Measurements from ENCODE around the gene WNT7B. TPM values are rescaled to one million over a fixed set of nuclear protein-coding genes. Genes with fewer than 3 reads are reported as not detected.

WNT7B gene
- total RNA-seq, 6 experiments from 2014 or later: 0.10 to 0.12 TPM; not detected in 4

DNA sequence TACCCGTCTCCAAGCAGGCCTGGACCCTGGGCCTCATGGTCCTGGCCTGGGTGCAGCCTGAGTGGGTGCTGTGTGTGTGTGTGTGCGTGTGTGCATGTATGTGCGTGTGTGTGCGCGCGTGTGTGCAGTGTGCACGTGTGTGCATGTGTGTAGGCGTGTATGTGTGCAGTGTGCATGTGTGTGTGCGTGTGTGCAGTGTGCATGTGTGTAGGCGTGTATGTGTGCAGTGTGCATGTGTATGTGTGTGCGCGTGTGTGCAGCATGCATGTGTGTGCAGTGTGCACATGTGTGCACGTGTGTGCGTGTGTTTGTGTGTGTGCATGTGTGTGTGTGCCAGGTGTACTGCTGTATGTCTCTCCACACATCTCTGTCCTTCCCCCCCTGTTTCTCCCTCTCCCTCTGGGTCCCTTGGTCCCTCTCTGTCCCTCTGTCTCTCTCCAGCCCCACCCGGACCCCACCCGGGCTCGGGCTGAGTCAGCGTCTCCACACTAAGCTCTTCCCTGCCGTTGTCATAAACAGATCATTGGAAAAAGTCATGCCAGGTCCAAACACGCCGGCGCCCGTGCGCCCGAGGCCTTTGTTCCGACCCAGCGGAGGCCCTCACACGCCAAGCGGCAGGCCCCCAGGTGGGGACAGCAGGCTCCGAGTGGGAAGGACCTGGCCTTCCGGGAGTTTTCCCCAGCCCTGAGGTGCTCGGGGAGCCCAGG is 34.0 kb downstream of the WNT7B start:
- Histone ChIP-seq H3K4me3 (no peak overlapping the region), H3K27ac (no peak overlapping the region), H3K9me3 (no peaks in the 10 kb centered on the region), H3K36me3 (no peaks in the 10 kb centered on the region), H3K4me1 (no peaks in the 10 kb centered on the region), H3K27me3 (no peaks in the 10 kb centered on the region)
- 84% methylated on average over 25 of the region's 32 CpGs for WGBS (ENCODE audit: insufficient coverage, low coverage, low lambda C conversion rate, missing lambda C conversion rate)
- no peak for ATAC-seq
- intact Hi-C loops (cut with DNase I): no loop called here
- TF ChIP-seq, protein P1, sequence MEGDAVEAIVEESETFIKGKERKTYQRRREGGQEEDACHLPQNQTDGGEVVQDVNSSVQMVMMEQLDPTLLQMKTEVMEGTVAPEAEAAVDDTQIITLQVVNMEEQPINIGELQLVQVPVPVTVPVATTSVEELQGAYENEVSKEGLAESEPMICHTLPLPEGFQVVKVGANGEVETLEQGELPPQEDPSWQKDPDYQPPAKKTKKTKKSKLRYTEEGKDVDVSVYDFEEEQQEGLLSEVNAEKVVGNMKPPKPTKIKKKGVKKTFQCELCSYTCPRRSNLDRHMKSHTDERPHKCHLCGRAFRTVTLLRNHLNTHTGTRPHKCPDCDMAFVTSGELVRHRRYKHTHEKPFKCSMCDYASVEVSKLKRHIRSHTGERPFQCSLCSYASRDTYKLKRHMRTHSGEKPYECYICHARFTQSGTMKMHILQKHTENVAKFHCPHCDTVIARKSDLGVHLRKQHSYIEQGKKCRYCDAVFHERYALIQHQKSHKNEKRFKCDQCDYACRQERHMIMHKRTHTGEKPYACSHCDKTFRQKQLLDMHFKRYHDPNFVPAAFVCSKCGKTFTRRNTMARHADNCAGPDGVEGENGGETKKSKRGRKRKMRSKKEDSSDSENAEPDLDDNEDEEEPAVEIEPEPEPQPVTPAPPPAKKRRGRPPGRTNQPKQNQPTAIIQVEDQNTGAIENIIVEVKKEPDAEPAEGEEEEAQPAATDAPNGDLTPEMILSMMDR (IDR thresholded peaks at IDR 0.05): no peak
- TF ChIP-seq POLR2A (IDR thresholded peaks at IDR 0.05): no peak
- DNase-seq: no peak

DNA sequence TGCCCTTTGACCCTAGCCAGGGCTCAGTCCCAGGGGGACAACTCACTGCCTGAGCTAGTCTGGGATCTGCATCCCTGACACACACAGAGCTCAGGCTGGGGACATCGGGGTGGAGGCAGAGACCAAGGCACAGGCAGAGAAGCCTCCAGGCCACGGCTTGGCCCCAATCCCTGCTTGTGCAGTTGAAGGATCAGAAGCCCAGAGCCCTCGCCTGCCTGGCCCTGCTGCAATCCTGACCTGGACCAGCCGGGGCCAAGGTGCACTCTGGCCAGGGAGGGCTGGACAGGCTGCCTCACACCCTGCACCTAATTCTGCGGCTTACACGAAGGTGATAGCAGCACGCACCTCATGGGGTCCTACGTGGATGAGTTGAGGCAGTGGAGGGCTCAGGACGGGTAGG is 34.6 kb downstream of the WNT7B start:
- no peak for DNase-seq
- intact Hi-C loops (cut with DNase I): no loop called here
- TF ChIP-seq, protein P1 (IDR thresholded peaks at IDR 0.05): no peak
- no peak for TF ChIP-seq POLR2A (IDR thresholded peaks at IDR 0.05)
- H3K36me3 ChIP-seq: no peaks in the 10 kb centered on the region
- no peaks in the 10 kb centered on the region for H3K4me1 ChIP-seq
- WGBS (ENCODE audit: insufficient coverage, low coverage, low lambda C conversion rate, missing lambda C conversion rate): 60% methylated on average over 5 of the region's 9 CpGs
- H3K4me3 ChIP-seq: no peak overlapping the region
- ATAC-seq: no peak
- no peak overlapping the region for H3K27ac ChIP-seq
- H3K27me3 ChIP-seq: no peaks in the 10 kb centered on the region
- H3K9me3 ChIP-seq: no peaks in the 10 kb centered on the region

DNA sequence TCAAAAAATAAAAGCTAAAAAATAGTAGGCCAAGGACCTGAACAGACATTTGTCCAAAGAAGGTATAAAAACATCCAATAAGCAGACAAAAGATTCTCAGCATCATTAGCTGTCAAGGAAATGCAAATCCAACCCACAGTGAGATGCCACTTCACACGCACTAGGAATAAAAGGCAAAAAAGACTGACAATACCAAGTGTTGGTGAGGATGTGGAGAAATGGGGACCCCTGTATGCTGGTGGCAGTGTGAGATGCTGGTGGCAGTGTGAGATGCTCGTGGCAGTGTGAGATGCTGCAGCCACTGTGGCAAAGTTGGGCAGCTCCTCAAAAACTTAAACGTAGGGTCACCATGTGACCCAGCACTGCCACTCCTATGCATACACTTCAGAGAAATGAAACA is 38.0 kb downstream of the WNT7B start:
- Histone ChIP-seq H3K27me3 (no peaks in the 10 kb centered on the region), H3K27ac (no peak overlapping the region), H3K4me1 (no peaks in the 10 kb centered on the region), H3K4me3 (no peak overlapping the region), H3K9me3 (no peaks in the 10 kb centered on the region), H3K36me3 (no peaks in the 10 kb centered on the region)
- ATAC-seq (no peak), DNase-seq (no peak)
- WGBS (ENCODE audit: insufficient coverage, low coverage, low lambda C conversion rate, missing lambda C conversion rate): 69% methylated on average over 3 of the region's 3 CpGs
- no peak for TF ChIP-seq POLR2A (IDR thresholded peaks at IDR 0.05)
- TF ChIP-seq, protein P1 (IDR thresholded peaks at IDR 0.05): no peak
- intact Hi-C loops (cut with DNase I): no loop called here

DNA sequence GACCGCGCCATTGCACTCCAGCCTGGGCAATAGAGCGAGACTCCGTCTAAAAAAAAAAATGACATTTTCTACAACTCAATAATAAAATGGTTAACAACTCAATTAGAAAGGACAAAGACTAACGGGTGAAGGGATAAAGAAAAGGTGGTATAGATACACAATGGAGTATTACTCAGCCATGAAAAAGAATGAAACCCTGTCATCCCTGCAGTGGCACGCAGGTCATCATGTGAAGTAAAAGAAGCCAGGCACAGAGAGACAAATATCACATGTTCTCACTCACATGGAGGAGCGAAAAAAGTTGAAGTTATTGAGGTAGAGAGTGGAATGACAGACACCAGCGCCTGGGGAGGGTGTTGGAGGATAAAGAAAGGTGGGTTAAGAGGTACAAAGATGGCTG is 39.0 kb downstream of the WNT7B start:
- intact Hi-C loops (cut with DNase I): no loop called here
- no peaks in the 10 kb centered on the region for H3K36me3 ChIP-seq
- H3K9me3 ChIP-seq: no peaks in the 10 kb centered on the region
- 78% methylated on average over 7 of the region's 8 CpGs for WGBS (ENCODE audit: insufficient coverage, low coverage, low lambda C conversion rate, missing lambda C conversion rate)
- no peaks in the 10 kb centered on the region for H3K4me1 ChIP-seq
- H3K27ac ChIP-seq: no peak overlapping the region
- TF ChIP-seq, protein P1 (IDR thresholded peaks at IDR 0.05): no peak
- no peak for TF ChIP-seq POLR2A (IDR thresholded peaks at IDR 0.05)
- no peak for DNase-seq
- no peaks in the 10 kb centered on the region for H3K27me3 ChIP-seq
- no peak for ATAC-seq
- H3K4me3 ChIP-seq: no peak overlapping the region
